ENCODE measurements around the gene ARHGEF17.

Gene ARHGEF17

GRCh38 chr11:73358071-73358470 is 50.0 kb downstream of the ARHGEF17 start:
- DNase-seq (ENCODE audit: low read depth, low spot score) = no peak

DNA sequence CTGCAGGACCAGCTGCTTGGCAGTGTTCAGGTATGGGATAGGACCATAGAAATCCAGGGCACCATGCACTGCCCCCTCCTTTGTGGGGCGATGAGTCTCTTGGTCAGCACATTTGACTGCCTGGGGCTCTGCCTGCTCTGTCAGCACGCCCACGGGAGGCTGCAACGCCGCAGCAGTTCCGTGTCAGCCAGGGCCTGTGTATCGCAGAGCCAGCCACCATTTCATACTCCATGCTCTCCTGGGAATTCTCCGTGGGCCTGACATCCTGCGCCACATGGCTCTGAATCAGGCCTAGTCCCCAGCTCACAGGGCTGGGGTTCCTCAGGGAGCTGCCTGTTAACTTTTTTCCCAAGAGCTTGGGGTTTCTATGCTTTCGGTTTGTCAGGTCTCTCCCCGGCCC is 51.3 kb downstream of the ARHGEF17 start:
- no peak for DNase-seq (ENCODE audit: low read depth, low spot score)

- no peak for DNase-seq (ENCODE audit: low read depth, low spot score)
Measured at GRCh38 chr11:73359930-73360742, 52.1 kb downstream of the ARHGEF17 start.

- no peak for DNase-seq (ENCODE audit: low read depth, low spot score)
Measured at GRCh38 chr11:73360743-73361369, 52.8 kb downstream of the ARHGEF17 start.

- no peak for DNase-seq (ENCODE audit: low read depth, low spot score)
Measured at GRCh38 chr11:73361953-73362776, 54.1 kb downstream of the ARHGEF17 start.

DNA sequence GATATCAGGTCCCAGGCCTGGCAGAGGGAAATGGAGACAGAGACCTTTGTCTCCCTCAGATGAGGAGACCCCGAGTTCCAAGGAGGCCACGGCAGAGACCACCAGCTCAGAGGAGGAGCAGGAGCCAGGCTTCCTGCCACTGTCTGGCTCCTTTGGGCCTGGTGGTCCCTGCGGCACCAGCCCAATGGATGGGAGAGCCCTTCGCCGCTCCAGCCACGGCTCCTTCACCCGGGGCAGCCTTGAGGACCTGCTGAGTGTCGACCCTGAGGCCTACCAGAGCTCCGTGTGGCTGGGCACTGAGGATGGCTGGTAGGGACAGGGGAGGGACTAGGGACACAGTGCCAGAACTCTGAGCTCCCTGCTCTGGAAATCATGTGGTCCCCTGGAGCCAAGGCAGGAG is 55.1 kb downstream of the ARHGEF17 start:
- DNase-seq (ENCODE audit: low read depth, low spot score) = no peak

DNA sequence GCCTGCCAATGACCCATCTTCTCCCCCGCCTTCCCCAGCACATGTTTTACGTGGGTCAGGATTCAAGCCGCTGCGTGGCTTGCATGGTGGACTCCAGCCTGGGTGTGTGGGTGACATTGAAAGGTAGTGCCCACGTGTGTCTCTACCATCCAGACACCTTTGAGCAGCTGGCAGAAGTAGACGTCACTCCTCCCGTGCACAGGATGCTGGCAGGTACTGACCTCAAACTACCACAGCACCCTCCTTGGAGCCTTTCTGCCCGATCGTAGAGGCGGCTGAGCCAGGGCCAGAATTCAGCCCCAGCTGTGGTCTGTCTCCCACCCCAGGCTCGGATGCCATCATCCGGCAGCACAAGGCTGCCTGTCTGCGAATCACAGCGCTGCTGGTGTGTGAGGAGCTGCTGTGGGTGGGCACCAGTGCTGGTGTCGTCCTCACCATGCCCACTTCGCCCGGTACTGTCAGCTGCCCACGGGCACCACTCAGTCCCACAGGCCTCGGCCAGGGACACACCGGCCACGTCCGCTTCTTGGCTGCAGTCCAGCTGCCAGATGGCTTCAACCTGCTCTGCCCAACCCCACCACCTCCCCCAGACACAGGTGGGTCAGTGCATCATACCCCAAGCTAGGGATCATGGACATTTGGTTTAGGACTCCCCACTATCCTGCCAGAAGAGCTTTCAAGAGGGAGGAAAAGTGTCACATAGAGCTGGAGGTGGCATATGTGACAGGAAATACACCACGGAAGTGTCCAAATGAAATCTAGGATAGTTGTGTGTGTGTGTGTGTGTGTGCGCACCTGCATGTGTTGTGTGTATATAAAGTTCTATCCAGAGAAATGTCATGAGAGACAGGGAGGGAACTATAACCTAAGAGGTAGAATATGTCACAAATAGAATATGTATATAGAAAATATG is 57.5 kb downstream of the ARHGEF17 start:
- DNase-seq (ENCODE audit: low read depth, low spot score) = no peak

DNA sequence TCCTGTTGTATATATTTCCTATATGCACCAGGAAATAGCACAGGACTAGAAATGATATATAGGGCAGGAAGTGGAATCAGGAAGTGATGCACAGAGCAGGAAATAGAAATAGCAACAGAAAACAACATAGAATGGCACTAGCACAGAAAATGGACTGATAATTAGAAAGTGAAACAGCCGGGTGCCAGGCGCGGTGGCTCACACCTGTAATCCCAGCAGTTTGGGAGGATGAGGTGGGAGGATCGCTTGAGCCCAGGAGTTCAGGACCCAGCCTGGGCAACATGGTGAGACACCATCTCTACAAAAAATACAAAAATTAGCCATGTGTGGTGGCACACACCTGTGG is 58.2 kb downstream of the ARHGEF17 start:
- no peak for DNase-seq (ENCODE audit: low read depth, low spot score)

DNA sequence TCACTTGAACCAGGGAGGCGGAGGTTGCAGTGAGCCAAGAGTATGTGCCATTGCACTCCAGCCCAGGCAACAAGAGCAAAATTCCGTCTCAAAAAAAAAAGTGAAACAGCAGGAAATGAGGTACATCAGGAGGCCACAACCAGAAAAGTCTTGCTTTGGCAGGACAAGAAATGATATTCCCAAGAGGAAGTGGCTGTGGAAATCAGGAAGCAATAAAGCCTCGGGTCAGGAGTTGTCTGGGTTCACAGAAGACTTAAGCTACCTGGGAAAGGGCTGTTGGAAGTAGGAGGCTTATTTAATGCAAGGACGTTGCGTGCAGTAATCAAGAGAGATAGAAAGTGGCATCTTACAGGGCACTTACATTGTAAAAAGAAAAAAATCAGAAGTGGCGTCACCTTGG is 58.9 kb downstream of the ARHGEF17 start:
- no peak for DNase-seq (ENCODE audit: low read depth, low spot score)

GRCh38 chr11:73367482-73368024 is 59.5 kb downstream of the ARHGEF17 start:
- DNase-seq (ENCODE audit: low read depth, low spot score) = no peak

- DNase-seq (ENCODE audit: low read depth, low spot score) = no peak
Measured at GRCh38 chr11:73372375-73372993, 64.4 kb downstream of the ARHGEF17 start.

GRCh38 chr11:73374151-73374550 is 66.1 kb downstream of the ARHGEF17 start:
- DNase-seq (ENCODE audit: low read depth, low spot score) = no peak

DNA sequence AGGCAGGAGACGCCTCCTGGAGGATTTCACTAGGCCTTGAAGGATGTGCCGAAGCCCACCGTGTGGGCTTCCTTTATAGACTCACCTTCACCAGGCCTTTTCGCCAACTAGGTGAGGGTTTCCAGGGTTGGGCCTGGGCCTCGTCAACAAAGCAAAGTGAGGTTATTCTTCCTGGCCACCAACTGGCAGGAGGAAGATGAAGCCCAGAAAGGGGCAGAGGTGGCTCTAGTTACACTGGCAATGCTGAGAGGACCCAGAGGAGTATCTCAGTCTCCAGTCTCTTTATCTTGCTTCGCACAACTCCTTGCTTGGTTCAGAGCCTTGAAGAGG is 67.7 kb downstream of the ARHGEF17 start:
- DNase-seq (ENCODE audit: low read depth, low spot score) = no peak

DNA sequence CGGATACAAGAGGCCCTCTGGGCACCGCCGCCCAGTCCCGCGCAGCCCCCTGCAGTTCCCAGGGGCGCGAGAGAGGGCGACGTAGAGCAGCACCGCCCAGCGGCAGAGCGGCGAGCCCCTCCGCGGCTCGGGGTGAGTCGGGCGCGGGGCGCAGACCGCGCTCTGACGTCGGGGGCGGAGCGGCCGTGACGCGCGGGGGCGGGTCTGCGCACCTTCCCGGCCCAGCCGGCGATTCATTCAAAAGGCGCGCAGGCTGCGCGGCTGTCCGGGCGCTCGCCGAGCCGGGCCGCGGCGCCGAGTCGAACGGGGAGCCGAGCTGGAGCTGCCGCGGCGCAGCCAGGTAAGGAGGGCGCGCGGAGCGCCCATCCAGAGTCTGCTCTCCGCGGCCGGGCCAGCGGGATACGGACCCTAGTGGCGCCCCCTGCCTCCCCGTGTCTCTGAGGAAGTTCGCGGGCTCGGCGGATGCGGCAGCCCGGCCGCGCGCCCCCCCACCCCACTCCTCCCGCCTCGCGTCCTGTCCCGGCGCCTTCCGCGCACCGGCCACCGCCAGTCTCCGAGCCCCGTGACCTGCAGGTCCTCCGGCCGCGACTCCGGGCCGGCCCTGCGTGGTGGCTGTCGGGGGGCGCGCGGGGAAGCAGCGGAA is 68.2 kb downstream of the ARHGEF17 start, which contains the start of gene RELT:
Gene RELT, plus strand, starts transcription at position 240 of the 643 bp plus-strand sequence. CDS start 12,738 bp downstream, outside the sequence.
- DNase-seq (ENCODE audit: low read depth, low spot score) = peak; percentile 83

- peak; percentile 21 for DNase-seq (ENCODE audit: low read depth, low spot score)
Measured at GRCh38 chr11:73376803-73377629, 68.9 kb downstream of the ARHGEF17 start.

DNA sequence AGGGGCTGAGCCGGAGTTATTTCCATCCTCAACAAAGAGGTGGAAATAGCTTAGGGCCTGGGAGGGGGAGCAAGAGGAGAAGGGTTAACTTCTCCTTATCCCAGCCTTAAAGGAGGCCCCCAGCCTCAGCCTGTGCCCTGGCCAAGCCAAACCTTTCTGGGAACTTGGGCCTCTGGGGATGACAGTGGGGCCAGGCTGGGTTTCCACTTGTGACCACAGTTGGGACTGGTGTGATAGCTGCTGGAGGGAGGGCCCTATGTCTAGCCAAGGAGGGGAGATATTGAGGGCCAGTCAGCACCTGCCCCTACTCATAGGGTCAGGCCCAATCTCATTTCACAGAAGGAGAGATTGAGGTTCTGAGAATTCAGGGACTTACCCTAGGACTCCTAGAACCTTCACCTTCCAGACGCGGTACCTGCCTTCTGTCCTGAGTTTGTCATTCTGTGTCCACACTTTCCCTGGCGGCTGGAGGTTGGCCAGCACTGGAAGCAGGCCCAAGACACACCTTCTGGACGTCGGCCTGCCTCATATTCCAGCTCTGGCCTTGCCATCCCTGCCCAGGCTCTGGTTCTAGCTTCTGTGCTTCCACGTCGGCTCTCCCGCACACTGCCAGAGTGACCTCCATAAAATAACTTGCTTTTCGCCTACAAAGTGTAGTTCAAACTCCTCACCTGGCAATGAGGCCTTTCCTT is 71.3 kb downstream of the ARHGEF17 start:
- no peak for DNase-seq (ENCODE audit: low read depth, low spot score)

- no peak for DNase-seq (ENCODE audit: low read depth, low spot score)
Measured at GRCh38 chr11:73380331-73380730, 72.3 kb downstream of the ARHGEF17 start.

- DNase-seq (ENCODE audit: low read depth, low spot score) = no peak
Measured at GRCh38 chr11:73380897-73381410, 72.9 kb downstream of the ARHGEF17 start.
